ENCODE data around the gene CDC42SE2.
"Not testable (repeated sequence)": the region's sequence is repeated elsewhere in the genome, so short reads cannot be mapped to it uniquely, and the experiment has no call there.

CDC42SE2 gene

GRCh38 chr5:131321066-131321465 is 57.2 kb downstream of the CDC42SE2 start:
- DNase-seq: no peak

GRCh38 chr5:131322926-131323325 is 59.1 kb downstream of the CDC42SE2 start:
- no peak for DNase-seq

DNA sequence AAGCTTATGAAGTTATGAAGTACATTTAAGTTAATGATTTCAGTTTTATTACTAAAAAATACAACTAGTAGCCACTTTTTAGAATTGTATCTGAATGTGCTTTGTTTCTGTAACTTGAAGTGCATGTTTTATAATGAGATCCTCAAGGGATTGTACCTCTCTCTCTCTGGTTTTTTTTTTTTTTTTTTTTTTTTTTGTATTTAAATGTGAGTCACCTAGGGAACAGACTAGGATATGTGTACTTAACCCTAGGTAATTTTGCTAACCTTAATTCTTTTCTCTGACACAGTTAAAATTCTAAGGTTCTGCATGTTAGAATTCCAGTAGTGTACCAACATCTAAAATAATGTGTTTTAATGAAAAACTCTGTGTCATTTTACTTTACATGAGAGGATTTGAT is 59.5 kb downstream of the CDC42SE2 start:
- DNase-seq: no peak

- DNase-seq: peak in 8 of 14 donors; percentile 5 to 30 (median 16)
Observed at GRCh38 chr5:131324303-131324702, 60.5 kb downstream of the CDC42SE2 start.

- no peak for DNase-seq
Observed at GRCh38 chr5:131328536-131329285, 64.9 kb downstream of the CDC42SE2 start.

GRCh38 chr5:131329286-131329560 is 65.4 kb downstream of the CDC42SE2 start:
- no peak for DNase-seq

- no peak for DNase-seq
Observed at GRCh38 chr5:131330031-131330430, 66.2 kb downstream of the CDC42SE2 start.

DNA sequence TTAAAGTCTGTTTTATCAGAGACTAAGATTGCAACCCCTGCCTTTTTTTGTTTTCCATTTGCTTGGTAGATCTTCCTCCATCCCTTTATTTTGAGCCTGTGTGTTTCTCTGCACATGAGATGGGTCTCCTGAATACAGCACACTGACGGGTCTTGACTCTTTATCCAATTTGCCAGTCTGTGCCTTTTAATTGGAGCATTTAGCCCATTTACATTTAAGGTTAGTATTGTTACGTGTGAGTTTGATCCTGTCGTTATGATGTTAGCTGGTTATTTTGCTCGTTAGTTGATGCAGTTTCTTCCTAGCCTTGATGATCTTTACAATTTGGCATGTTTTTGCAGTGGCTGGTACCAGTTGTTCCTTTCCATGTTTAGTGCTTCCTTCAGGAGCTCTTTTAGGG is 71.9 kb downstream of the CDC42SE2 start:
- DNase-seq: not testable (repeated sequence)

GRCh38 chr5:131336801-131337200 is 72.9 kb downstream of the CDC42SE2 start:
- not testable (repeated sequence) for DNase-seq

DNA sequence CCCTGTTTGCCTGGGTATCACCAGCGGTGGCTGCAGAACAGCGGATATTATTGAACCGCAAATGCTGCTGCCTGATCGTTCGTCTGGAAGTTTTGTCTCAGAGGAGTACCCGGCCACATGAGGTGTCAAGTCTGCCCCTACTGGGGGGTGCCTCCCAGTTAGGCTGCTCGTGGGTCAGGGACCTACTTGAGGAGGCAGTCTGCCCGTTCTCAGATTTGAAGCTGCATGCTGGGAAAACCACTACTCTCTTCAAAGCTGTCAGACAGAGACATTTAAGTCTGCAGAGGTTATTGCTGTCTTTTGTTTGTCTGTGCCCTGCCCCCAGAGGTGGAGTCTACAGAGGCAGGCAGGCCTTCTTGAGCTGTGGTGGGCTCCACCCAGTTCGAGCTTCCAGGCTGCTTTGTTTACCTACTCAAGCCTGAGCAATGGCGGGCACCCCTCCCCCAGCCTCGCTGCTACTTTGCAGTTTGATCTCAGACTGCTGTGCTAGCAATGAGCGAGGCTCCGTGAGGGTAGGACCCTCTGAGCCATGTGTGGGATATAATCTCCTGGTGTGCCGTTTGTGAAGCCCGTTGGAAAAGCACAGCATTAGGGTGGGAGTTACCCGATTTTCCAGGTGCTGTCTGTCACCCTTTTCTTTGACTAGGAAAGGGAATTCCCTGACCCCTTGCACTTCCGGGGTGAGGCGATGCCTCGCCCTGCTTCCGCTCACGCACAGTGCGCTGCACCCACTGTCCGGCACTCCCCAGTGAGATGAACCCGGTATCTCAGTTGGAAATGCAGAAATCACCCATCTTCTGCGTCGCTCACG is 73.6 kb downstream of the CDC42SE2 start:
- not testable (repeated sequence) for DNase-seq

DNA sequence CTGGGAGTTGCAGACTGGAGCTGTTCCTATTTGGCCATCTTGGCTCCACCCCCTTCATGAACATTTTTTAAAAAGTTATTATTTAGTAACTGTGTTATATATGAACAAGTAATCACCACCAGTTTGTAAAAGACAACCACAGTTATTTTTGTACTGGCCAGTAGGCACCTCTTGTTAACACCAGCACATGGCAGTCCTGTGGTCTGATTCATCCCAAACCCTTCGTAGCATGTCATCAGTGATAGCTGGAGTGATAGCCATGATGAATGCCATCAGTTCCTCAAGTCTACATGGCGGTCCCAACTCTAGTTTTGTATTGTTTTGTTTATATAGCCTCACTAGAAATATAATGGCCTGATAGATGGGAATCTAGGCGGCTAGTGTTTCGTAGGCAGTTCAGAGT is 74.2 kb downstream of the CDC42SE2 start:
- DNase-seq: no peak

- not testable (repeated sequence) for DNase-seq
Observed at GRCh38 chr5:131344288-131344687, 80.4 kb downstream of the CDC42SE2 start.

GRCh38 chr5:131346204-131346603 is 82.4 kb downstream of the CDC42SE2 start:
- not testable (repeated sequence) for DNase-seq

DNA sequence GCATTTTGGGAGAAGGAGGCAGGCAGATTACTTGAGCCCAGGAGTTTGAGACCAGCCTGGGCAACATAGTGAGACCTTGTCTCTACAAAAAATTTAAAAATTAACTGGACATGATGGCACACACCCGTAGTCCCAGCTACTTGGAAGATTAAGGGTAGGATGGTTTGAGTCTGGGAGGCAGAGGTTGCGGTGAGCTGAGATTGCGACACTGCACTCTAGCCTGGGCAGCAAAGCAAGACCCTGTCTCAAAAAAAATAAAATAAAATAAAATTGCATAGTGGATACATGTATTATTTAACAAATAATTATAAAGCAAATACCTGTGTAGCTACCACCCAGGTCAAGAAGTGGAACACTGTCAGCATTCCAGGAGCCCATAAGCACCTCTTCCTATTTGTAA is 90.1 kb downstream of the CDC42SE2 start:
- no peak for DNase-seq

DNA sequence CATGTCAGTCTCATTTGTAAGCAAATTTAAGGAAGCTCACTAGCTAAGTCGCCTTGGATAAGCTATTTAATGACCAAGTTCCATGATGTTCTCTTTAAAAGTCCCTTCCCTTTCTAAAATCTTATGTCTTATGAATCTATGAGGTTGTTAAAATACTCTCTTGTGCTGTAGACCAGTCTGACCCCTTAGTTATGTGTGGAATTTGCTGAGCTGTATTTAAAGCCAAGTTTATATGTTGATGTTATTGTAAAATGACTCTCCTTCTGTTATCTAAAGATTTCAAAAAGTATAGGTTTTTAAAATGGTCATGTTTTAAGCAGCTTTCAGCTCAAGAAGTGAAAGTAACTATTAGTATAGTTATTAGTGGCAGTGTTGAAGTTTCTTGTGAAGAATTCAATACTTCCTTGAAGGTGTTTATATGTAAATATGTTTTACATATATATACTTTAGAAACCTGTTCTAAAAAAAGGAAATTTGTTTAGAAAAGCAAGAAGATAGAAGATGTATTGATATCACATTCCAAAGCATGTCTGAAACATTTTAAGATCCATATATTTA is 92.2 kb downstream of the CDC42SE2 start:
- no peak for DNase-seq

- DNase-seq: no peak
Observed at GRCh38 chr5:131356619-131357018, 92.8 kb downstream of the CDC42SE2 start.

DNA sequence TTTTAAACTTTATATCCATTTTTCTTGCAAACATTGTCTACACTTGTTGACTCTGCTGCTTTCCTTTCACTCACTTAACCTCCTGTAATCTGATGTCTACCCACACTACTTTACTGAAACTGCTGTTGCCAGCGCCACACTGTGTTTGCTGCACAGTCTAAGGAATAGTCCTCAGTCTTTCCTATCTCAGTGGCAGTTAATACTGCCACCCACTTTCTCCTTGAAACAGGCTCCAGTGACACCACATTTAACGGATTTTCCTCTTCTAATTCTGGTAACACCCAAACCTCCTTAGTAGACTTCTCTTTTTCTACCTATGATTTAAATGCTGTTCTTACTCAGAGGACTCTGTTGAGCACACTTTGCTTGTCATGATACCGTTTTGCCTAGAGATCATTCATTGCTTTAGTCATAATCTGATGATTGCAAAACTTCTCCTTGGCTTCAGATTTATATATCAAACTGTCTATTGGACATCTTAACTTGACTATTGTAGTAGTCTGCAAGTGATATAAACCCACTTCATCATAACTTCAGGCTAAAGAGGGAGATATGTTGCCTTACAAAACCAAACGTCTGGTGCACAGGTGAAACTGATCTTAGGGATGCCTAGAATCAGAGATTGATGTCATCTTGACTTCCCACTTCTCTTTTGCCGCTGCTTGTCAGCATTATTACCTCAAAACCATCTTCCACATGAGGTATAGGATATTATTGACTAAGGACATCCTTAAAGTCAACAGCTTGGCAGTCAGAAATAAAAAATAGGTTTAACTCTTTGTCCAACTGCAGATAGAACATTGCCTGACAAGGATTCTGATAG is 94.1 kb downstream of the CDC42SE2 start:
- no peak for DNase-seq

DNA sequence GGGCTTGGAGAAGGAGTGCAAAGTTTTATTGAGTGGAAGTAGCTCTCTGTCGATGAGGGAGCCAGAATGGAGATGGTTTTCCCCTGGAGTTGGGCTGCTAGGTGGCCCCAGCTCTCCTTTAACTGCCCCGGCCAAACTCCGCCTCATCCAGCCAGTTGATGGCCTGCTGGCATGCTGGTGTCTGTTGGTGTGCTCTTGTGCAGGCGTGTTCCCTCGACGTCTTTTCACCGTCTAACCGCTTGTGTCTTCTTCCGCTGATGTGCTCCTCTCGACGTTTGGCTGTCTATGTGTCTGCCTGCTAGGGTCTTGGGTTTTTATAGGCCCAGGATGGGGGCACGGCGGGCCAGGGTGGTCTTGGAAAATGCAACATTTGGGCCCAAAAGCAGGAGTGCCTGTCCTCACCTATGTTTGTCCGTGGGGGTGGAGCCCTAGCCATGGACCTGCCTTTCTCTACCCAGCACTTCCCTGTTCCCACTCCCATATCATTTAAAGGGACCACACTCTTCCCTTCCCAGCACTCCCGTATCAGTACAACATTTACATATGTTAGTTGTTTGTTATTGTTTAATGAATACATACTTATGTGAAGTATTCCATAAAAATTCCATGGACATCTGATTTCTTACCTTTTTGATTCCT is 97.9 kb downstream of the CDC42SE2 start:
- no peak for DNase-seq

GRCh38 chr5:131363811-131364506 is 100.1 kb downstream of the CDC42SE2 start:
- no peak for DNase-seq

DNA sequence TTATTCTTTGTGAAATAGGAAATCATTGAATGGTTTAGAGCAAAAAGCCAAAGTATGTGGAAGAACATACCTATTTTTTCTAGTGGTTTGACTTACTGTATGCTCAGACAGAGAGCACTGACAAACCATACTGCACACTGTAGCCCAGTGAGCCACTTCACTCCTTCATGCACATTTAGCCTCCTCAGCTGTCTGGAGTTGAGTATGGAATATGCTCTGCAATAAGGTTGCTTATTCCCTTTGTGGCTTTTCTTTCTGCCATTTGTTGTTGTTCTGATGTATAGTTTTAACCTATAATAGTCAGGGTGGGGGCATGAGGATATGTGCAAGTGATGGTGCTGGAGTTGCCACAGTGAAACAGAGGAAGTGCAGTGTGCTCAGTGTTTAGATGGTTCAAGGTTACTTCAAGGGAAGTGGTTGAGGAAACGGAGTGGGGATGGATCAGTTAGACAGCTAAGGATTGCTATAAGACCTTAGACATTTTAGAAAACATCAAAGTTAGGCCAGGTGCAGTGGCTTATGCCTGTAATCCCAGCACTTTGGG is 100.7 kb downstream of the CDC42SE2 start:
- no peak for DNase-seq

GRCh38 chr5:131366428-131366827 is 102.6 kb downstream of the CDC42SE2 start:
- DNase-seq: no peak

Measured in C1 segment of cervical spinal cord (tissue), 14 donors.